ENCODE data around the gene LIF.

Gene LIF

DNA sequence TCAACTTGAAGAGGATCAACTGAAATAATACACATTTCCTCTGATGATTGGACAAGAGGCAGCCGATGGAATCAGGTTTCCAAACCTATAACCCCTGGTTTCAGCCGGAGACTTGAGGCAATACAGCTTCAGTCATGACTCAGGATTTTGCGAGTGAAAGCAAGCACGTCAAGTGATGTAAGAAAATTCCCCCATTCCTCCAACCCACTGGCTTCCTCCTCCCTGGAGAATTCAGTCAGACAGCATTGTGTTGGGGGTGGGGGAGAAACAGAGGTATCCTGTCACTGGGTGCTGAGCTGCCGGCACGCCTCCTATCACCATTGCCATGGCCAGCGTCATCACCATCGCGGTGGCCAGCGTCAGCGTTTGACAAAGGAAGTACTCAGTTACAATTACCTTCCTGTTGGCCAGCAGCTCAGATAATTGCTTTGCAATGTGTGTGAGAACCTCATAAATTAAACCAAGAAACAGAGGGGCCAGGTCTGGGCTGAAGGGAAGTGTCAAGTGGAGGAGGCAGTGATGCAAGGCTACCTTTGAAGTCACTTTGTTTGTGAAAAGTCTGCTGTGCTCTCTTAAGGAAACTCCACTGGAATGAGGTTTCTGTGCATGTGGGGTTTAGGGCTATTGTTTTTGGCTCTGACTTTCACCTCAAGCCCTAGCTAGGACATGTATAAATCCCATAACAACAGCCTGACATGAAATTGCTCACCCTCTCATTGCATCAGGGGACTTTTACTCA lies 50.2 kb downstream of the LIF start:
- H3K27ac ChIP-seq (replicated peaks) = peak overlapping the region; percentile 64
- H3K4me3 ChIP-seq (replicated peaks; ENCODE audit: insufficient read depth, low read length) = no peak overlapping the region
- no peaks in the 10 kb centered on the region for H3K27me3 ChIP-seq (ENCODE audit: insufficient read depth, poor library complexity, severe bottlenecking)
- peak; percentile 83 to 85 for DNase-seq (ENCODE audit: low read depth in 1 of 2, low spot score in 1 of 2)
- TF ChIP-seq, protein P1, sequence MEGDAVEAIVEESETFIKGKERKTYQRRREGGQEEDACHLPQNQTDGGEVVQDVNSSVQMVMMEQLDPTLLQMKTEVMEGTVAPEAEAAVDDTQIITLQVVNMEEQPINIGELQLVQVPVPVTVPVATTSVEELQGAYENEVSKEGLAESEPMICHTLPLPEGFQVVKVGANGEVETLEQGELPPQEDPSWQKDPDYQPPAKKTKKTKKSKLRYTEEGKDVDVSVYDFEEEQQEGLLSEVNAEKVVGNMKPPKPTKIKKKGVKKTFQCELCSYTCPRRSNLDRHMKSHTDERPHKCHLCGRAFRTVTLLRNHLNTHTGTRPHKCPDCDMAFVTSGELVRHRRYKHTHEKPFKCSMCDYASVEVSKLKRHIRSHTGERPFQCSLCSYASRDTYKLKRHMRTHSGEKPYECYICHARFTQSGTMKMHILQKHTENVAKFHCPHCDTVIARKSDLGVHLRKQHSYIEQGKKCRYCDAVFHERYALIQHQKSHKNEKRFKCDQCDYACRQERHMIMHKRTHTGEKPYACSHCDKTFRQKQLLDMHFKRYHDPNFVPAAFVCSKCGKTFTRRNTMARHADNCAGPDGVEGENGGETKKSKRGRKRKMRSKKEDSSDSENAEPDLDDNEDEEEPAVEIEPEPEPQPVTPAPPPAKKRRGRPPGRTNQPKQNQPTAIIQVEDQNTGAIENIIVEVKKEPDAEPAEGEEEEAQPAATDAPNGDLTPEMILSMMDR (IDR thresholded peaks at IDR 0.05; ENCODE audit: insufficient read depth, low read length) = no peak
- peak; percentile 61; the same call in 1 of the 2 replicates for TF ChIP-seq SPI1 (IDR thresholded peaks at IDR 0.05; ENCODE audit: borderline replicate concordance, low read depth)

DNA sequence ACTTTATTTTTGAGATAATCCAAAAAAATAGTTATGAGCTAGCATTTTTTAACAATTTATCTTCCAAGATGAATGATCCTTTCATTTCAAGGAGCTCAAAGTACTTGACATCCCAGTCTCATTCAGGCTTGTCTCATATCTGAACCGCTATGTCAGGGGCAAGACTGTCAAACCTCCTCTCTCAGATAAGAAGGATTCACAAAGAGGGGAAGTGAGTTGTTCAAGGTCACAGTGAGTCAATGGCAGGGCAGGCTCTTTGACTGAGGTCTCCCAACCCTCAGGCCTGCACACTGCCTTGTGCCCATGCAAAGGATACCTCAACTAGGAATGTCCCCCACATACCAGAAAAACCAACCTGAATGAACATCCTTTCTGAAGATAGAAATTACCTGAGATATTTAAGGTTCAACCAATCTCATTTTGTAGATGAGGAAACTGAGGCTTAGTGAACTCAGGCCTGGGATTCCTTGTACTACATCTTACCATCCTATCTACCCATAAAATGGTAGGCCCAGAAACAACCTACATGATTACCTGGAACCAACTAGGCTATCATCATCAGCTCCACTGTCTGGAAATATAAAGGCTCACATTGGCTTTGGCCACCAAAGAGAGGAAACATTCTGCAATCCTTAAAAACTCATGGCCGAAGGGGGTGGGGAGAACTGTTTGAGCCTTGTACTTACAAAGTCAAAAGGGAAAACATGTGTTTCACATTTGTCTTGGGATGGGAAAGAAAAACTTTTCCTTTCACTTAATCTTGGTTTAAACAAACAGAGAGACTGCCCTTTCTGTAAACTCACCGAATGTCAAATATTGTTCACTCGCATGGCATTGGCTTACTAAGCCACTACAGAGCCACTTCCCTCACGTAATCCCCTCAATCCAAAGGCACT lies 51.1 kb downstream of the LIF start:
- Histone ChIP-seq H3K27me3 (ENCODE audit: insufficient read depth, poor library complexity, severe bottlenecking) (no peaks in the 10 kb centered on the region), H3K27ac (replicated peaks) (peak overlapping the region; percentile 64), H3K4me3 (replicated peaks; ENCODE audit: insufficient read depth, low read length) (no peak overlapping the region)
- TF ChIP-seq SPI1 (IDR thresholded peaks at IDR 0.05; ENCODE audit: borderline replicate concordance, low read depth) = peak; percentile 67
- no peak for TF ChIP-seq GABPA (IDR thresholded peaks at IDR 0.05; ENCODE audit: low read depth)
- DNase-seq (ENCODE audit: low read depth in 1 of 2, low spot score in 1 of 2) = no peak

DNA sequence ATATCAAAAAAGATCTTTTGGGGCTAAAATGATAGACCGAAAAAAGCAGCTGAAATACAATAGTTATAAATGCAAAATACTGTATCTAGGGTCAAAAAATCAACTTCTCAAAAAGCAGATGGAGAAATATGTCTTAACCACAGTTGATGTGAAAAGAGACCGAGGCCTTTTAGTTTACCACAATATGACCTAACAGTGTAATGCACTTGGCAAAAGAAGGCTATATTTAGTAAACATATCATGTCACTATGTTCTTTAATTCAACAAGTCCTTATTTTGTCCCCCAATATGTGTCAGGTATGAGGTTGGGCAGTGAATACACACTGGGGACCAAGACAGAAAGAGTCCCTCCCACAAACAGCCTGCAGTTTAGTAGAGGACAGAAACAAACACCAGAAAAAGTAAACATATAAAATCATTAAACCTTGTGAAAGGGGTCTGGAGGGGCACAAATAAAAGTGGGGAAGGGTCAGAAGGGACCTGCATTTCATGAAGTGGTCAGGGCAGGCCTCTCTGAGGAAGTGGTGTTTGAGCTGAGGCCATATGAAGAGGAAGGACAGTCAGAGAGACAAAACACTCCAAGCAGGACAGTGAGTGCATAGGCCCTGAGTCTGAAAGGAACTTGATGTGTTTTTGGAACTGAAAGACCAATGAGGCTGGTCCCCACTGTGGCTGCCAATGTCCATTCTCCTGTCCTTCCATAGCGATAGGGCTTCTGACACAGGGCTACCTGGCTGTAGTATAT lies 53.4 kb downstream of the LIF start:
- no peaks in the 10 kb centered on the region for H3K27me3 ChIP-seq (ENCODE audit: insufficient read depth, poor library complexity, severe bottlenecking)
- peak overlapping the region; percentile 79 for H3K27ac ChIP-seq (replicated peaks)
- TF ChIP-seq, protein P1 (IDR thresholded peaks at IDR 0.05; ENCODE audit: insufficient read depth, low read length) = no peak
- TF ChIP-seq, protein P2, sequence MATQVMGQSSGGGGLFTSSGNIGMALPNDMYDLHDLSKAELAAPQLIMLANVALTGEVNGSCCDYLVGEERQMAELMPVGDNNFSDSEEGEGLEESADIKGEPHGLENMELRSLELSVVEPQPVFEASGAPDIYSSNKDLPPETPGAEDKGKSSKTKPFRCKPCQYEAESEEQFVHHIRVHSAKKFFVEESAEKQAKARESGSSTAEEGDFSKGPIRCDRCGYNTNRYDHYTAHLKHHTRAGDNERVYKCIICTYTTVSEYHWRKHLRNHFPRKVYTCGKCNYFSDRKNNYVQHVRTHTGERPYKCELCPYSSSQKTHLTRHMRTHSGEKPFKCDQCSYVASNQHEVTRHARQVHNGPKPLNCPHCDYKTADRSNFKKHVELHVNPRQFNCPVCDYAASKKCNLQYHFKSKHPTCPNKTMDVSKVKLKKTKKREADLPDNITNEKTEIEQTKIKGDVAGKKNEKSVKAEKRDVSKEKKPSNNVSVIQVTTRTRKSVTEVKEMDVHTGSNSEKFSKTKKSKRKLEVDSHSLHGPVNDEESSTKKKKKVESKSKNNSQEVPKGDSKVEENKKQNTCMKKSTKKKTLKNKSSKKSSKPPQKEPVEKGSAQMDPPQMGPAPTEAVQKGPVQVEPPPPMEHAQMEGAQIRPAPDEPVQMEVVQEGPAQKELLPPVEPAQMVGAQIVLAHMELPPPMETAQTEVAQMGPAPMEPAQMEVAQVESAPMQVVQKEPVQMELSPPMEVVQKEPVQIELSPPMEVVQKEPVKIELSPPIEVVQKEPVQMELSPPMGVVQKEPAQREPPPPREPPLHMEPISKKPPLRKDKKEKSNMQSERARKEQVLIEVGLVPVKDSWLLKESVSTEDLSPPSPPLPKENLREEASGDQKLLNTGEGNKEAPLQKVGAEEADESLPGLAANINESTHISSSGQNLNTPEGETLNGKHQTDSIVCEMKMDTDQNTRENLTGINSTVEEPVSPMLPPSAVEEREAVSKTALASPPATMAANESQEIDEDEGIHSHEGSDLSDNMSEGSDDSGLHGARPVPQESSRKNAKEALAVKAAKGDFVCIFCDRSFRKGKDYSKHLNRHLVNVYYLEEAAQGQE (IDR thresholded peaks at IDR 0.05; ENCODE audit: insufficient replicate concordance, low read depth) = no peak
- TF ChIP-seq GABPA (IDR thresholded peaks at IDR 0.05; ENCODE audit: low read depth) (no peak), SPI1 (IDR thresholded peaks at IDR 0.05; ENCODE audit: borderline replicate concordance, low read depth) (no peak; the same call in 1 of the 2 replicates), POLR2AphosphoS5 (IDR thresholded peaks at IDR 0.05; ENCODE audit: low read depth) (no peak)
- no peak overlapping the region for H3K4me3 ChIP-seq (replicated peaks; ENCODE audit: insufficient read depth, low read length)
- peak in 1 of 2 experiments; percentile 49 for DNase-seq (ENCODE audit: low read depth in 1 of 2, low spot score in 1 of 2)

DNA sequence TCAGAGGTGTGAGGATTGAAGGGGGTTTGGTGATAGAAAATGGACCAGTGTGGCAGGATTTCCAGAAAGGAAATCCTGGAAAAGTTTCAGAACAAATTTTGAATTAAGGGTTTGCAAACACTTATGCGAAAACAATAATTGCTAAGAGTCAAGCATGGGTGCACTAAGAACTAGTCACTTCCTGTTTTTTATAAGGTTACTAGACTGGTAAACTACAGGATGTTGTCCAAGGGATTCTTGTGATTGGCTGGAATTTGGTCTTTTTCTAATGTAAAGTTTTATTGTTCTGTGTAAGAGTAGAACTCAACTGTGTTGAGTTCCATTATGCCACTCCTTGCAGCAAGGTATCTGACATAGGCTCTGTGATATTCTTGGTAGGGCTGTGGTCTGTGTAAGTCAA lies 54.1 kb downstream of the LIF start:
- Histone ChIP-seq H3K27me3 (ENCODE audit: insufficient read depth, poor library complexity, severe bottlenecking) (no peaks in the 10 kb centered on the region), H3K27ac (replicated peaks) (peak overlapping the region; percentile 79), H3K4me3 (replicated peaks; ENCODE audit: insufficient read depth, low read length) (no peak overlapping the region)
- no peak for TF ChIP-seq POLR2AphosphoS5 (IDR thresholded peaks at IDR 0.05; ENCODE audit: low read depth)
- TF ChIP-seq, protein P1 (IDR thresholded peaks at IDR 0.05; ENCODE audit: insufficient read depth, low read length) = no peak
- TF ChIP-seq SPI1 (IDR thresholded peaks at IDR 0.05; ENCODE audit: borderline replicate concordance, low read depth) = peak; percentile 95
- no peak for TF ChIP-seq GABPA (IDR thresholded peaks at IDR 0.05; ENCODE audit: low read depth)
- no peak for DNase-seq (ENCODE audit: low read depth in 1 of 2, low spot score in 1 of 2)
